ENCODE measurements around the gene ZNF609. TPM values are rescaled to one million over a fixed set of nuclear protein-coding genes. Genes with fewer than 3 reads are reported as not detected.

ZNF609 gene
- total RNA-seq, 1 experiment from 2014 or later = 9.9 TPM

GRCh38 chr15:64426845-64427465 is 33.4 kb upstream of the ZNF609 start:
- Histone ChIP-seq H3K79me2 (ENCODE audit: low read length) (no peaks in the 10 kb centered on the region), H3K4me1 (ENCODE audit: insufficient read depth, low read length) (no peaks in the 10 kb centered on the region), H2AFZ (ENCODE audit: low read length) (no peak overlapping the region), H4K20me1 (ENCODE audit: low read length) (no peaks in the 10 kb centered on the region), H3K9ac (ENCODE audit: low read length) (no peak overlapping the region), H3K27ac (ENCODE audit: low read length) (no peak overlapping the region), H3K36me3 (ENCODE audit: low read depth, low read length) (peaks cover 6% of the 10 kb centered on the region; the same call in 1 of the 2 replicates), H3K27me3 (ENCODE audit: low read length) (no peaks in the 10 kb centered on the region), H3K4me3 (ENCODE audit: low read length) (no peak overlapping the region), H3K4me2 (ENCODE audit: low read length) (no peak overlapping the region), H3K9me3 (ENCODE audit: low read length) (no peaks in the 10 kb centered on the region), H3K9me2 (replicated peaks; ENCODE audit: low read length) (no peaks in the 10 kb centered on the region), H3F3A (ENCODE audit: low read length, unreplicated experiment) (no peaks in the 10 kb centered on the region)
- peak; percentile 51 for DNase-seq
- TF ChIP-seq EZH2 (IDR thresholded peaks at IDR 0.05; ENCODE audit: low read length, unreplicated experiment) = no peak
- no peak for TF ChIP-seq EZH2phosphoT487 (IDR thresholded peaks at IDR 0.05; ENCODE audit: borderline replicate concordance, low read length)
- TF ChIP-seq CTCF (conservative IDR thresholded peaks at IDR 0.05; ENCODE audit: low read depth, low read length) = peak; percentile 36; the same call in 1 of the 2 replicates
- 0 out of 2 replicates have a peak, but pooled peaks have one; percentile 13 for ATAC-seq
- no TSS peak for BruUV-seq (replicated peaks)
- ChIA-PET POLR2A (ENCODE audit: unreplicated experiment) (no interaction called here), CTCF (no interaction called here)
- intact Hi-C loops (cut with micrococcal nuclease) = loop anchor here (1.0 to 10.0 kb wide), 2 partner anchors 228 to 254 kb away; no protein-coding TSS in a partner anchor

GRCh38 chr15:64429448-64429847 is 30.9 kb upstream of the ZNF609 start:
- Histone ChIP-seq H3K9me2 (replicated peaks; ENCODE audit: low read length) (no peaks in the 10 kb centered on the region), H3K36me3 (ENCODE audit: low read depth, low read length) (peaks cover 2% of the 10 kb centered on the region; the same call in 1 of the 2 replicates)

More at GRCh38 chr15:64429448-64429847, 30.9 kb upstream of the ZNF609 start:
- BruUV-seq (replicated peaks) = no TSS peak
- ATAC-seq = no peak
- TF ChIP-seq EZH2 (IDR thresholded peaks at IDR 0.05; ENCODE audit: low read length, unreplicated experiment) (no peak), EZH2phosphoT487 (IDR thresholded peaks at IDR 0.05; ENCODE audit: borderline replicate concordance, low read length) (no peak), CTCF (conservative IDR thresholded peaks at IDR 0.05; ENCODE audit: low read depth, low read length) (no peak)
- Histone ChIP-seq H3K79me2 (ENCODE audit: low read length) (no peaks in the 10 kb centered on the region), H3K27ac (ENCODE audit: low read length) (no peak overlapping the region), H3K4me1 (ENCODE audit: insufficient read depth, low read length) (no peaks in the 10 kb centered on the region), H4K20me1 (ENCODE audit: low read length) (no peaks in the 10 kb centered on the region), H3K9ac (ENCODE audit: low read length) (no peak overlapping the region), H3K9me3 (ENCODE audit: low read length) (no peaks in the 10 kb centered on the region), H3K27me3 (ENCODE audit: low read length) (no peaks in the 10 kb centered on the region), H3K4me2 (ENCODE audit: low read length) (no peak overlapping the region), H3K4me3 (ENCODE audit: low read length) (no peak overlapping the region), H2AFZ (ENCODE audit: low read length) (no peak overlapping the region), H3F3A (ENCODE audit: low read length, unreplicated experiment) (no peaks in the 10 kb centered on the region)
- POLR2A ChIA-PET (ENCODE audit: unreplicated experiment) = no interaction called here
- CTCF ChIA-PET = no interaction called here
- DNase-seq = no peak
- intact Hi-C loops (cut with micrococcal nuclease) = loop anchor here (10.0 kb wide), 1 partner anchor 225 kb away; no protein-coding TSS in a partner anchor
